Fibroblast of lung (primary cell): ENCODE results near the gene SUN3. TPM values are rescaled to one million over a fixed set of nuclear protein-coding genes. Genes with fewer than 3 reads are reported as not detected.
A peak's percentile ranks its signal among the peaks of the same experiment; 100 is the strongest.
"Not testable (repeated sequence)": the region's sequence is repeated elsewhere in the genome, so short reads cannot be mapped to it uniquely, and the experiment has no call there.

ENCODE experiments used
- DNase-seq, 2 donors: peaks; one replicate each; pipeline versions ENCODE4 v3.0.0 to v3.0.0-alpha.2; 2010; ENCODE audit warnings: low read depth in 2 of 2
- H2AFZ ChIP-seq: 2 replicates; pipeline ENCODE4 v1.5.1; 2012; ENCODE audit warnings: low read length, control low read depth, inconsistent platforms
- H3K27ac ChIP-seq: 2 replicates; pipeline ENCODE4 v1.5.1; 2011; ENCODE audit warnings: low read length, control low read depth; ENCODE audit not compliant: insufficient read depth
- H3K27me3 ChIP-seq: 2 replicates; pipeline ENCODE4 v1.5.1; 2011; ENCODE audit warnings: mild to moderate bottlenecking, low read length; ENCODE audit not compliant: control insufficient read depth, insufficient read depth
- H3K36me3 ChIP-seq: 2 replicates; pipeline ENCODE4 v1.5.1; 2011; ENCODE audit warnings: low read length; ENCODE audit not compliant: control insufficient read depth, insufficient read depth
- H3K4me1 ChIP-seq: 2 replicates; pipeline ENCODE4 v1.5.1; 2011; ENCODE audit warnings: low read length; ENCODE audit not compliant: control insufficient read depth, insufficient read depth; ENCODE audit errors: extremely low read depth
- H3K4me2 ChIP-seq: 2 replicates; pipeline ENCODE4 v1.5.1; 2011; ENCODE audit warnings: low read length, control low read depth; ENCODE audit not compliant: insufficient read depth; ENCODE audit errors: extremely low read depth
- H3K4me3 ChIP-seq, 4 experiments: fragments of 200-600 bp in 1 of 4; sonication (generic) in 1 of 4; replicated peaks in 1 of 4; 2 replicates each; pipeline ENCODE4 v1.5.1; 2011 to 2016; ENCODE audit warnings: low read length in 4 of 4, low read depth in 3 of 4, mild to moderate bottlenecking in 3 of 4, control low read depth in 2 of 4, inconsistent platforms in 1 of 4, mixed read lengths in 1 of 4; ENCODE audit not compliant: insufficient read depth in 1 of 4; ENCODE audit errors: control extremely low read depth in 1 of 4
- H3K79me2 ChIP-seq: 2 replicates; pipeline ENCODE4 v1.5.1; 2012; ENCODE audit warnings: mild to moderate bottlenecking, low read length, inconsistent platforms; ENCODE audit not compliant: control insufficient read depth, insufficient read depth
- H3K9ac ChIP-seq: 2 replicates; pipeline ENCODE4 v1.5.1; 2011; ENCODE audit warnings: mild to moderate bottlenecking, low read length, control low read depth; ENCODE audit not compliant: insufficient read depth
- H3K9me3 ChIP-seq: 2 replicates; pipeline ENCODE4 v1.5.1; 2012; ENCODE audit warnings: low read depth, low read length; ENCODE audit not compliant: control insufficient read depth, insufficient read depth
- H4K20me1 ChIP-seq: 2 replicates; pipeline ENCODE4 v1.5.1; 2011; ENCODE audit warnings: low read length; ENCODE audit not compliant: control insufficient read depth, insufficient read depth; ENCODE audit errors: extremely low read depth
- CTCF ChIP-seq, 2 donors: IDR thresholded peaks in 1 of 2; conservative IDR thresholded peaks in 1 of 2; 1 replicate in 1 of 2; 2 replicates in 1 of 2; pipeline ENCODE4 v1.5.1; 2011 to 2012; ENCODE audit warnings: low read length in 2 of 2, control low read depth in 1 of 2, inconsistent platforms in 1 of 2, low read depth in 1 of 2, mild to moderate bottlenecking in 1 of 2
- EZH2 ChIP-seq: IDR thresholded peaks from 2 replicates; pipeline ENCODE4 v1.5.1; 2012; ENCODE audit warnings: low read length, control low read depth, mild to moderate bottlenecking; ENCODE audit errors: missing control alignments
- polyA plus RNA-seq, 2 donors: library from polyadenylated mRNA; depleted of rRNA in 1 of 2; stranded (reverse) in 1 of 2; unstranded in 1 of 2; fragments of >200 nt; gene quantifications; 2 replicates each; pipeline ENCODE4 v1.2.1, GENCODE V29; 2011 to 2012; ENCODE audit warnings: missing spikeins in 1 of 2
- total RNA-seq: library from RNA; depleted of rRNA; stranded (reverse); fragments of >200 nt; gene quantifications from 2 replicates; pipeline ENCODE4 v1.2.1, GENCODE V29; 2014

Gene SUN3
- total and polyA plus RNA-seq, 2 donors (not counting 1 experiment from before 2014, with no cell fraction given) = not detected

- Histone ChIP-seq H3K4me3 (peak overlapping the region in 1 of 4 experiments; percentile 54), H3K4me1 (peaks cover 3% of the 10 kb centered on the region), H3K36me3 (no peaks in the 10 kb centered on the region), H3K27ac (no peak overlapping the region), H3K9me3 (no peaks in the 10 kb centered on the region), H4K20me1 (no peaks in the 10 kb centered on the region), H3K4me2 (no peak overlapping the region), H3K79me2 (no peaks in the 10 kb centered on the region), H3K27me3 (no peaks in the 10 kb centered on the region), H2AFZ (peak overlapping the region; percentile 98), H3K9ac (no peak overlapping the region)
- TF ChIP-seq CTCF (conservative IDR thresholded peaks at IDR 0.05 in 1 of 2, IDR thresholded peaks at IDR 0.05 in 1 of 2; ENCODE audit: low read depth in 1 of 2, low read length in 2 of 2) (no peak), EZH2 (no peak)
- no peak for DNase-seq
These were observed 37.6 kb downstream of the SUN3 start for GRCh38 chr7:47991270-47991669.

- Histone ChIP-seq H3K4me2 (no peak overlapping the region), H3K4me3 (no peak overlapping the region), H2AFZ (no peak overlapping the region), H3K9me3 (no peaks in the 10 kb centered on the region), H3K4me1 (peaks cover 3% of the 10 kb centered on the region), H3K27me3 (no peaks in the 10 kb centered on the region), H3K79me2 (no peaks in the 10 kb centered on the region), H3K36me3 (no peaks in the 10 kb centered on the region), H3K27ac (no peak overlapping the region), H3K9ac (no peak overlapping the region), H4K20me1 (no peaks in the 10 kb centered on the region)
- TF ChIP-seq CTCF (conservative IDR thresholded peaks at IDR 0.05 in 1 of 2, IDR thresholded peaks at IDR 0.05 in 1 of 2; ENCODE audit: low read depth in 1 of 2, low read length in 2 of 2) = no peak
- no peak for TF ChIP-seq EZH2
- no peak for DNase-seq
These were observed 38.3 kb downstream of the SUN3 start for GRCh38 chr7:47990592-47990991.

DNA sequence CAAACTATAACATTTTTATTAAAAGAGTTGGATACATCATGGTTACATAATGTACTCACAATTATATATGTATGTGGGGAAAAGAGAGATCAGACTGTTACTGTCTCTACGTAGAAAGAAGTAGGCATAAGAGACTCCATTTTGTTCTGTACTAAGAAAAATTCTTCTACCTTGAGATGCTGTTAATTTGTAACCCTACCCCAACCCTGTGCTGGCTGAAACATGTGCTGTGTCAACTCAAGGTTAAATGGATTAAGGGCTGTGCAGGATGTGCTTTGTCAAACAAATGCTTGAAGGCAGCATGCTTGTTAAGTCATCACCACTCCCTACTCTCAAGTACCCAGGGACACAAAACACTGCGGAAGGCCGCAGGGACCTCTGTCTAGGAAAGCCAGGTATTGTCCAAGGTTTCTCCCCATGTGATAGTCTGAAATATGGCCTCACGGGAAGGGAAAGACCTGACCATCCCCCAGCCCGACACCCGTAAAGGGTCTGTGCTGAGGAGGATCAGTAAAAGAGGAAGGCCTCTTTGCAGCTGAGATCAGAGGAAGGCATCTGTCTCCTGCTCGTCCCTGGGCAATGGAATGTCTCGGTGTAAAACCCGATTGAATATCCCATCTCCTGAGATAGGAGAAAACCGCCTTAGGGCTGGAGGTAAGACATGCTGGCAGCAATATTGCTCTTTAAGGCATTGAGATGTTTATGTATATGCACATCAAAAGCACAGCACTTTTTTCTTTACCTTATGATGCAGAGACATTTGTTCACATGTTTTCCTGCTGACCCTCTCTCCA, 39.1 kb downstream of the SUN3 start:
- not testable (repeated sequence) for H3K27ac ChIP-seq, H3K79me2 ChIP-seq, H3K4me1 ChIP-seq, H3K9ac ChIP-seq, DNase-seq, H2AFZ ChIP-seq, H3K9me3 ChIP-seq, H3K4me3 ChIP-seq, H3K27me3 ChIP-seq, H4K20me1 ChIP-seq, H3K36me3 ChIP-seq, H3K4me2 ChIP-seq
